SKM-1 (cell line): Measurements from ENCODE around the gene LRP1.

Source experiments
- DNase-seq: peaks from one replicate; lab custom pipeline; 2025; ENCODE audit not compliant: unreplicated experiment; lab: John Stamatoyannopoulos, UW

LRP1 gene

DNA sequence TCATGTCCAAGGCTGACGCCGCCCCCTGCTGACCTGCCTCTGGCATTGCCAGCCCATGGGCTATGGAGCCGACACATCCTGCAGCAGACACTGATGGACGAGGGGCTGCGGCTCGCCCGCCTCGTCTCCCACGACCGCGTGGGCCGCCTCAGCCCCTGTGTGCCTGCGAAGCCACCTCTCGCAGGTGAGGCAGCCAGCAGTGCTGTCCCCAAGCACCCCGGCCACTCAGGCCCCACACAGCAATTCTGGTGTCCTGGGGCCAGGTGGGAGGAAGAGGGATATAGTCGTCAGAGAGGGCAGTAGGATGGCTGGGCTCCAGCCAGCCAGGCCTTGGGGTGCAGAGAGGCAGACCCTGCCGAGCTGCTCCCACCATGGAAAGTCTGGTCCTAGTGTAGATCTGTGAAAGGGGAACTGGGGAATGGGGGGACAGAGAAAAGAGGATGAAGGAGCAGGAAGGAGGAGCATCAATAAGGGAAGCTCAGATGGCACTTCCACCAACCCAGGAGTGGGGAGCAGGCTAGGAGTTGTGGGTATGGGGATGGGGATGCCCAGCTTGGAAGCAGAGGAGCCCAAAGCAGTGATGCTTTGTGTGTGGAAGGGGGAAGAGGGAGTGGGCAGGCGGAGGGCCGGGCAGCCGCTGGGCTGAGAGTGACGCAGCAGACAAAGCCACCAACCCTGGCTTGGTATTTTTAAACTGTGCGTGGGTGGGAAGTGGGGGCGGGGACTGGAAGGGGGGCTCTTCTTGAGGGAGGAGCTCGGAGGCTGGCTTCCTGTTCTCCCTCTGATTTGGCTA, 34.7 kb upstream of the LRP1 start:
- DNase-seq, result no peak

- no peak for DNase-seq
Observed at GRCh38 chr12:57094208-57095160, 33.8 kb upstream of the LRP1 start.

DNA sequence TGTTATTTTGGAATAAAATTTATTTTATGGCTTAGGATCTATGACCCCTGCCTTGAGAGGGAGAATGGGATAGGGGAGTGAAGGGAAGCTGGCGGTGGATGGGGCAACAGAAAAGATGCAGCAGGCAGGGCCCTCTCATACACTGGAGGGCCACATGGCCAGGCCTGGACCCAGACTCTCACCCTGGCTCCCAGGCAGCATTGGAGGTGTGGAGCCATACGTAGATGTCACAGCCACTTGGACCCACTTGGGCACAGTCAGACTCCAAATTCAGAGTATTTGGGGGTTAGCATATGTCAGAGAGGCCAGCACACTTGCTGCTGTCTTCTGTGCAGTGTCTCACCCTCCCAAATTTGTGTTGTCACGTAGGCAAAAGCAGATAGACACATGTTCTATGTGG, 32.8 kb upstream of the LRP1 start:
- DNase-seq, result no peak

DNA sequence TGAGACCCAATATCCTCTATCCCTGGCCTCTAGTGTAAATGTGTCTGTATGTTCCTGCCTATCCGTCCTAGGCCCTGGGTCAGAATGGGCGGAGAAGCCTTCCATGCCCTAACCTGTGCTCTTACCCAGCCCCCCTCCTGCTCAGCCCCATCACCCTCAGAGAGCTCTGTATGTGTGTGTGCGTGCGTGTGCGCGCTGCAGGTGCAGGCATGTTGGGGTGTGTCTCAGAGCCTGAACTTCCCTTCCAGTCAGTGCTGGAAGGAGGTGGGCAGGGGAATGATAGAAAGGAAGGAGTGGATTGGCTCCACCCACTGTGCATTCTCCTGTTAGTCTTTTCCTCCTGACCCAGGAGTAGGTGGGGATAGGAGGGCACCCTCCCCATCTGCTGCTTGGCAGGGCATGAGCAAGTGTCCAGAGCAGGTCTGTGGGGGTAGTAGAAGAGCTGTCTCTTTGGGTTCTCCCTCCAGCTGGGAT, 32.1 kb upstream of the LRP1 start:
- no peak for DNase-seq

- no peak for DNase-seq
Observed at GRCh38 chr12:57096748-57097553, 31.3 kb upstream of the LRP1 start.

DNA sequence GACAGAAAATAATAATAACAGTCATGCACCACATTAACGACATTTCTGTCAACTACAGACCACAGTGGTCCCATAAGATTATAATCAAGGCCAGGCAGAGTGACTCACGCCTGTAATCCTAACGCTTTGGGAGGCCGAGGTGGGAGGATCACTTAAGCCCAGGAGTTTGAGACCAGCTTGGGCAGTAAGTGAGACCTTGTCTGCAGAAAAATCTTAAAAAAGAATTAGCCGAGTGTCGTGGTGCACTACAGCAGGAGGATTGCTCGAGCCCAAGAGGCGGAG, 30.8 kb upstream of the LRP1 start:
- DNase-seq, result no peak

- DNase-seq, result no peak
Observed at GRCh38 chr12:57098546-57098945, 29.7 kb upstream of the LRP1 start.

- DNase-seq, result no peak
Observed at GRCh38 chr12:57099047-57099714, 29.1 kb upstream of the LRP1 start.

DNA sequence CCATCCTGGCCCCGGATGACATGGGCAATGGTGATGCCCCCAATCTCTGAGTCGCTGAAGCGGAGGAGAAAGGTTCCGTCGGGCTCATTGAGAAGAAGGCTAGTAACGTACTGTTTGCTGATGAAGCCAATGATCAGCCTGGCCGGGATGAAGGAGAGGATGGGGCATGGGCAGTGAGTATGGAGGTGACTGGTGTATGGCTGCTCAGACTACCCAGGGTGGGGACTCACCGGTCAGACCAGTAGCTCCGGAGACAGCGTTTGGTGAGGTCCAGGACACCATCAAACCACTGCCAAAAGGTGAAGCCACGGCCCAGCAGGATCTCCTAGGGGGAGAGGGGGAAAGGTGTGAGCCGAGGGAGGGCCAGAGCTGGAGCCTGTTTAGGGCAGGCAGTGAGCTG, 28.5 kb upstream of the LRP1 start:
- no peak for DNase-seq

GRCh38 chr12:57101892-57102695, 26.2 kb upstream of the LRP1 start:
- no peak for DNase-seq

DNA sequence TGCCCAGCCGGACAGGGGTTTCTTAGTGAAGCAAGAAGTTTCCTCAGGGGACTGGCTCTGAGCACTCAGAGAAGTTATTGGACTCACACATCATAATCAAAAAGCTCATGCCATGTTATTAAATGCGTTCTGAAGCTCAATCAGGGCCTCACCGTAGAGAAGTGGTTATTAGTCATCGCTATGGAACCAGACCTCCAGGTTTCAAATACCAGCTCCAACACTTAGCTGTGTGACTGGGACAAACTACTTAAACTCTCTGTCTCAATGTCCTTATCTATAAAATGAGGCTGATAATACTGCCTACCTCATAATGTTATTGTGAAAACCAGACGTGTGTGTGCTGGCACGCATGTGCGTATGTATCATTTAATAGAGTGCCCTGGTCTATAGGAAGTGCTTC, 24.4 kb upstream of the LRP1 start:
- DNase-seq, result no peak

DNA sequence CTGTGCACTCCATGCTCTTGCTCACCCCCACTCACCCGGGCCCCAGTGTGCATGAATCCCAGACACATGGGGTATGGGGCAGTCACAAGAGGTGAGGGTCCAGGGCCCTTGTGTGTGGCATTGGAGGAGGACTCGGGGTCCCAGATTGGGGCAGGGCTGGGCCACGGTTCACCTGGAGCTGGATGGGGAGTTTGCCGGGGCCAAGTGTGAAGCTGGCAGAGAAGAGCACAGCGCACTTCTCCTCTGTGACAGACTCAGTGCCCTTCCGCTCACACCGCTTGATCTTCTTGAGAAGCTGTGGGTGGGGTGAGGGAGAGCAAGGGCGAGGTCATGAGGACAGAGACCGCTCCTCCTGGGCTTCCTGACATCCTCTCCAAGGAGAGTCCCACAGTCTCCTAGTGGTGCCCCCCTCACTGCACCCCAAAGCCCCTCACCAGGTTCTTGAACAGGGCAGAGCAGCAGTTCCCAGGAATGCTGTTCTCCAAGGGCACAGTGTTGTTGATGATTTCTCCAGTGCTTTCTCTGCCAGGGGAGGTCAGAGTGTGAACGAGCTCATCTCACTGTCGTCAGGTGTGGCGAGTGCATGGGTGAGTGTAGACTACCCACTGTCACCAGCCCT, 23.9 kb upstream of the LRP1 start:
- DNase-seq, result no peak

- no peak for DNase-seq
Observed at GRCh38 chr12:57105011-57105753, 23.1 kb upstream of the LRP1 start.

GRCh38 chr12:57106021-57106708, 22.1 kb upstream of the LRP1 start:
- DNase-seq, result no peak

DNA sequence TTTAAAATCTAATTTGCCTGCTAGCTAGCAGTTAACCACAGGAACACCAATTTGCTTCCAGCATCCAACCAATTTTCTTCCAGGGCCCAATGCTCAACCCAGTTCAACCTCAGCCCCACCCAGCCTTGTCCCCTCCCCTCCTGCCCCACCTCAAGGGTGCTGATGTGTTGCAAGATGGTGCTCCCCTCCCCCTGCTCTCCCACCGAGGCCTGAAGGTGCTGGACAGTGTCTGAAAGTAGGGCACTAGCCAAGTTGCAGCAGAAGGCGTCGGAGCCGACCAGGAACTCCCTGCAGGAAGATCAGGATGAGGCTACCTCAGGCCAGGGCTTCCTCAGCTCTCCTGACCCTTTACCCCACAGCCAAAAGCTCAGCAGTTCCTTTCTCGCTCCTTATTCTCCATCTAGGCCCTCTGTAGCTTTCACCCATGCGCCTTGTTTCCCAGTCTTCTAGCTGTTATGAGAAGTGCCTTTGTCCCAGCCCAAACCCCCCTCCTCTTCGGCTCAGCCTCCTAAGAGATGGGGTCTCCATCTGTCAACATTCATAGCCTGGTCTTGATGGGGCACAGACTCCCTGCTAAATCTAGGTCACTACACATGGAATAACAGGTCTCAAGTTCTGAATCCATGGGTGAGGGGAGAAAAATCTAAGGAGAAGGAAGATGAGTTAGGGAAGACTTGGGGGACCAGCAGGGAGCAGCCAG, 20.7 kb upstream of the LRP1 start:
- DNase-seq, result no peak

DNA sequence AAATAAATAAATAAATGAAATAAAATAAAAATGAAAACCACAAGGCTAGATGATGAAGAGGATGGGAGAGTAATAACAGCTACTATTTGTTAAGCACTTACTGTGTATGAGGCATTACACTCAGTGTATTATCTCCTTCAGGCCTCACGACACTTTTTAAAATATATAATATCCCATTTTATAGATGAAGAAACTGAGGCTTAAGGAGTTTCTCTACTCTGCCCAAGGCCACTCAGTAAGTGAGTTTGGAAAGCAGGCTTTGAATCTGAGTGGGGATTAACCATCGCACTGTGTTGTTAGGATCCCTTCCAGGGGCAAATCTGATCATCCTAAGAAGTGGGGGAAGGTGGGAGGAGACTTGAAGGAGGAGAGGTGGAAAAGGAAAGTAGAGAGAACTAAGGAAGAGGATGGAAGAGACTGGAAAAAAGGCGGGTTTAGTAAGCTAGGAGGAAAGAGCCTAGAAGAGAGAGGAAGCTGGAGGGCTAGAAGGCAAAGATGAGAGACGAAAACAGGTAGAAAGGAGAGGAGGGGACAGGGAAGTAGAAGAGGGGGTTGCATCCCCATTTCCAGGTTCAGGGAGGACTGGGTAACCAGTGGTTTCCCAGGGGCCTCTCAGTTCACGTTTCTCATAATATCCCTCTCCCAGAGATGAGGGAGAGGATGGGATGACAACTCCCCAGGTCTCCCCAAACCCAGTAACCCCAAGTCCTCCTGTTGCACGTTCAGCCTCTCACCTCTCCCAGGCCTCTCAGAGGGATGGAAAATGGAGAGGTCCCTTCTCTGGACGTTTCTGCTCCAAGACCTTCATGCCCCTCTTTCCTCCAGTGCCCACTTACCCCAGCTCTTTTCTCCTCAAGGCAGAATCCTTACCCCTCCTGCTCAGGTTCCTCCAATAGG, 18.8 kb upstream of the LRP1 start:
- DNase-seq, result no peak
